GM10266 (cell line): Measurements from ENCODE around the gene HSPB7.
"Not testable (repeated sequence)": the region's sequence is repeated elsewhere in the genome, so short reads cannot be mapped to it uniquely, and the experiment has no call there.

Source experiments
- DNase-seq: peaks from one replicate; pipeline ENCODE4 v3.0.0; 2012; ENCODE audit errors: extremely low spot score
- TF ChIP-seq, protein P1 (sequence below): IDR thresholded peaks from 2 replicates; pipeline ENCODE4 v1.5.1; 2012; ENCODE audit warnings: mild to moderate bottlenecking, low read depth; ENCODE audit not compliant: control insufficient read depth, insufficient read depth; ENCODE audit errors: missing control alignments

HSPB7 gene

DNA sequence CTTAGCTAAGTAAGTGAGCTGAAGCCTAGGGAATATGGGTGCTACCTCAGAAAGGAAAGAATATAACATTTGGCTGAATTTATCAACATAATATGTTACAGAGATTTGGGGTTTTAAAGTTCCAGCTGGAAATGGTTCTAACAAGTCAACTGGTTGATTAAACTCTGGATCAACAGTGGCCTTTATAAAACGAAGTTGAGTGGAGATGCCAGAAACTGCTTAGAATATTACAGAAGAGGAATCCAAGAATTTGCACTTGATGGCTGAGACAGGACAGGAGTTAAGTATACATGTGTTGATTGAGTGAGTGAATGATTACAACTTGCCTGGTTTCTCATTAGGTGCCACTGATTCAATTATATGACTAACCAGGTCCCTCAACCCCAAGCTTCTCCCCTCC, 34.6 kb downstream of the HSPB7 start:
- TF ChIP-seq, protein P1, sequence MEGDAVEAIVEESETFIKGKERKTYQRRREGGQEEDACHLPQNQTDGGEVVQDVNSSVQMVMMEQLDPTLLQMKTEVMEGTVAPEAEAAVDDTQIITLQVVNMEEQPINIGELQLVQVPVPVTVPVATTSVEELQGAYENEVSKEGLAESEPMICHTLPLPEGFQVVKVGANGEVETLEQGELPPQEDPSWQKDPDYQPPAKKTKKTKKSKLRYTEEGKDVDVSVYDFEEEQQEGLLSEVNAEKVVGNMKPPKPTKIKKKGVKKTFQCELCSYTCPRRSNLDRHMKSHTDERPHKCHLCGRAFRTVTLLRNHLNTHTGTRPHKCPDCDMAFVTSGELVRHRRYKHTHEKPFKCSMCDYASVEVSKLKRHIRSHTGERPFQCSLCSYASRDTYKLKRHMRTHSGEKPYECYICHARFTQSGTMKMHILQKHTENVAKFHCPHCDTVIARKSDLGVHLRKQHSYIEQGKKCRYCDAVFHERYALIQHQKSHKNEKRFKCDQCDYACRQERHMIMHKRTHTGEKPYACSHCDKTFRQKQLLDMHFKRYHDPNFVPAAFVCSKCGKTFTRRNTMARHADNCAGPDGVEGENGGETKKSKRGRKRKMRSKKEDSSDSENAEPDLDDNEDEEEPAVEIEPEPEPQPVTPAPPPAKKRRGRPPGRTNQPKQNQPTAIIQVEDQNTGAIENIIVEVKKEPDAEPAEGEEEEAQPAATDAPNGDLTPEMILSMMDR: no peak
- DNase-seq: no peak

DNA sequence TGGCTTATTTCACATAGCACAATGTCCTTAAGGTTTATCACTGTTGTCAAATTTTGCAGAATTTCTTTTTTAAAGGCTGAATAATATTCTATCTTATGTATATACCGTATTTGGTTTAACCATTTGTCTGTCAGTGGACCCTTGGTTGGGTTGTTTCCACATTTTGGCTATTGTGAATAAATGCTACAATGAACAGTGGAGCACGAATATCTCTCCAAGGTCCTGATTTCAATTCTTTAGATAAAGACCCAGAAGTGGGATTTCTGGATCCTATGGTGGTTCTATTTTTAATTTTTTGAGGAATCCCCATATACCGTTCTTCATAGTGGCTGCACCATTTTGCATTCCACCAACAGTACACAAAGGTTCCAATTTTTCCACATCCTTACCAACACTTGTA, 36.2 kb downstream of the HSPB7 start:
- TF ChIP-seq, protein P1: no peak
- DNase-seq: no peak

DNA sequence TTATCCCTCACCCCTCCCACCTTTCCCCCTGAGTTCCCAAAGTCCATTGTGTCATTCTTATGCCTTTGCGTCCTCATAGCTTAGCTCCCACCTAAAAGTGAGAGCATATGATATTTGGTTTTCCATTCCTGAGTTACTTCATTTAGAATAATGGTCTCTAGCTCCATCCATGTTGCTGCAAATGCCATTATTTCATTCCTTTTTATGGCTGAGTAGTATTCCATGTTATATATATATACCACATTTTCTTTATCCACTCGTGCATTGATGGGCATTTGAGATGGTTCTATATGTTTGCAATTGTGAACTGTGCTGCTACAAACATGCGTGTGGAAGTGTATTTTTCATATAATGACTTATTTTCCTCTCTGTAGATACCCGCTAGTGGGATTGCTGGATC, 39.9 kb downstream of the HSPB7 start:
- DNase-seq: not testable (repeated sequence)

DNA sequence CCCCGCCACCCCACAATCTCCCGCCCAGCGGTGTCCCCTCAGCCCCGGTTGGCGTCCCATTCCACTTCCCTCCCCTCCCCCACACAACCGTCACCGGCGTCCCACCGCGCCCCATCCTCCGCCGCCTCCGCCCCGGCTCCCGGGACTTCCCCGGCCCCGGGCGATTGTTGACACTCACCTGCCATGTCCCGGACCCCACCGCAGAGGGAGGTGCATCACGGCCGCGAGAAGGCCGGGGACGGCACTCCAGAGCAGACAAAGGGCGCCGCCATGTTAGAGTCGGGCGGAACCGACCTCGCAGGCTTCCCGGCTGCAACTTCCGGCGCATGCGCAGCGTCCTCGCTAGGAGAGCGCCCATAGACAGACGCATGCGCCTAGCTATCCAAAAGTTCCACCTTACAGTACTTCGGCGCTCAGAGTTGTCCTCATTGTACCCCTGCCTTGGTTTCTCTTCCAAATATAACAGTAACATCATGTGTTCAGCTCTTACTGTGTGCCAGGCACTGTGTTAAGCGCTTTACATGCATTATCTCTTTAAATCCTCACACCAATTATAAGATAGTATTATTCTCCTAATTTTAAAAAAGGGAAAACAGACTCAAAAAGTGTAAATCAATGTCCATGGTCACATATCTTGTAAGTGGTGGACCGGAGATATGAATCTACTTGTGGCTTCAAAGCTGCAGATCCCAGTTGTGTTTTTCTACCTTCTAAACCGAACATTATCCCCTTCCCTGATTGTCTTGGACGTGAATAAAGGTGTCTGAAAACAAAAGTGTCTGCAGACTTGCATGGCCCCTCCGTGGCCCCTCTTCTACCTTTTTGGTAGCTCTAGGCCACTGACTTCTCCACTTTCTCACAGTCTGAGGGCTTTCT, 41.8 kb downstream of the HSPB7 start, which contains the start of gene ZBTB17:
Gene ZBTB17, minus strand, starts transcription at position 297 of the 876 bp plus-strand sequence. CDS start 27,606 bp downstream, outside the sequence.
- TF ChIP-seq, protein P1: no peak

DNA sequence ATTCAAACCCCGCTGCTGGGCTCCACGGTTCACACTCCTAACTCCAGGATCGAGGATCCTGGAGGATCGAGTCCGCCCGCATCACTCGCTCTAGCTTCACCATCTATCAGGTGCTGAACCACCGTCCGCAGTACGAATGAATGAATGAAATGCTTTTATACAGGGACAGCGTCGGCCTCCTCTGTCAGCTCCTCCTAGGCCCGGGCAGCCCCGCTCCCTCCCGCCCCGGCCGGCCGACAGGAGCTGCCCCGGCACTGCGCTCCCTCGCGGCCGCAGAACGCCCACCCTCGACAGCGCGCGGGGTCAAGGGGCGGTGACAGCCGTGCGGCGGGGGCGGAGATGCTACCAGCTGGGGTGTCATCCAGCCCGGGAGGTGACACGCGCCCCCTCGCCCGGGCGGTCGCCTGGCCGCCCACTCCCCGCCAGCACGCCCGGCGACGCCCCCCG, 42.5 kb downstream of the HSPB7 start:
- peak; percentile 84 for DNase-seq

More for the DNA sequence above, 41.8 kb downstream of the HSPB7 start, which contains the start of gene ZBTB17:
- DNase-seq: peak; percentile 95

DNA sequence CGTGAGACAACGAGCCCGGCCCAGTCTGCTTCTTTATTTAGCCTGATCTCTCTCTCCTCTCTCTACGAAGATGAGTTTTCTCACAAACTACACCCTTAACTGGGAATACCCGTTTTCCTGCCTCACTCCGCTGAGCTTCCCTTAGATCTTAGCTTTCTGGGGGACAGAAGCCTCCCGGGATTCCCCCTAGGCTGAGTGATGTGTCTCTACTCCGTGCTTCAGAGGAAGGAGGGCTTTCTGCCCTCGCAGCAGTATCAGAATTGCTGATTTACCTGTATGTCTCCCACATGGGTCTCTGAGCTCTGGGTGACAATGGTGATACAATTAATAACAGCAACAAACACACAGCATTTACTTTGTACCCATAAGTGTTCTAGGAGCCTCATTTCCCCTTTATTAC, 43.0 kb downstream of the HSPB7 start:
- DNase-seq: peak; percentile 74

More for the DNA sequence above, 42.5 kb downstream of the HSPB7 start:
- TF ChIP-seq, protein P1: peak; percentile 35

DNA sequence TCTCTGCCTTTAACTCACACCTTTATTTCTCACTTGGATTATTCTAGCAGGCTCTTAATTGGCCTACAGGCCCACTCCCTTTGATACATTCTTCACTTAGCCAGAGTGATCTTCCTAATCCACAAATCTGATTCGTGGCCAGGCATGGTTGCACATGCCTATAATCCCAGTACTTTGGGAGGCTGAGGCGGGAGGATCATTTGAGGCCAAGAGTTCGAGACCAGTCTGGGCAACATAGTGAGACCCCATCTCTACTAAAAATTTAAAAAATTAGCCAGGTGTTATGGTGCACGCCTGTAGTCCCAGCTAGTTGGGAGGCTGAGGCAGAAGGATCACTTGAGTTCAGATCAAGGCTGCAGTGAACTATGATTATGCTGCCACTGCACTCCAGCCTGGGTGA, 44.1 kb downstream of the HSPB7 start:
- TF ChIP-seq, protein P1: no peak
- no peak for DNase-seq

More for the DNA sequence above, 43.0 kb downstream of the HSPB7 start:
- TF ChIP-seq, protein P1: no peak
